HEK293 (cell line): ENCODE results near the gene CD164.

ENCODE experiments used
- CTCF ChIA-PET: fragments of 350-600 bp; formaldehyde crosslinking; extraction: SDS; loops from one replicate; lab custom pipeline; 2021; ENCODE audit warnings: antibody characterized with exemption; lab: Yijun Ruan, JAX
- POLR2A ChIA-PET: fragments of 300-600 bp; formaldehyde crosslinking; extraction: SDS; loops from one replicate; lab custom pipeline; 2020; ENCODE audit warnings: antibody characterized with exemption, inconsistent platforms; lab: Yijun Ruan, JAX
- H3K27ac ChIP-seq: fragments of 200-500 bp; sonication (Bioruptor generic); 2 replicates; pipeline ENCODE4 v1.5.1; 2014; ENCODE audit warnings: low read depth, low read length, control low read depth, inconsistent platforms; ENCODE audit errors: extremely low read depth
- H3K36me3 ChIP-seq, 2 experiments: fragments of 200-500 bp in 1 of 2; sonication (Bioruptor generic) in 1 of 2; 1 replicate in 1 of 2; 2 replicates in 1 of 2; pipeline ENCODE4 v1.5.1; 2014 to 2017; ENCODE audit warnings: inconsistent platforms in 2 of 2, low read length in 2 of 2; ENCODE audit not compliant: control insufficient read depth in 2 of 2, insufficient read depth in 1 of 2
- H3K4me1 ChIP-seq: fragments of 200-500 bp; sonication (Bioruptor generic); 2 replicates; pipeline ENCODE4 v1.5.1; 2014; ENCODE audit warnings: mild to moderate bottlenecking, low read length, inconsistent platforms; ENCODE audit not compliant: control insufficient read depth, insufficient read depth
- H3K4me3 ChIP-seq: 2 replicates; pipeline ENCODE4 v1.5.1; 2011; ENCODE audit warnings: low read depth, mild to moderate bottlenecking, control low read depth, low read length, moderate library complexity
- H3K9me3 ChIP-seq: fragments of 200-500 bp; sonication (Bioruptor generic); 2 replicates; pipeline ENCODE4 v1.5.1; 2014; ENCODE audit warnings: low read depth, low read length, inconsistent platforms; ENCODE audit not compliant: control insufficient read depth, insufficient read depth
- GLIS2 ChIP-seq: fragments of 450-650 bp; formaldehyde crosslinking; IDR thresholded peaks from 2 replicates; pipeline ENCODE4 v1.5.1; 2016; ENCODE audit warnings: missing biosample characterization, missing genetic modification characterization
- HIC1 ChIP-seq: fragments of 450-650 bp; formaldehyde crosslinking; IDR thresholded peaks from 2 replicates; pipeline ENCODE4 v1.5.1; 2016; ENCODE audit warnings: missing biosample characterization, missing genetic modification characterization
- MEIS1 ChIP-seq: sonication (generic); formaldehyde crosslinking; IDR thresholded peaks from 2 replicates; pipeline ENCODE4 v1.8.1; 2022; ENCODE audit warnings: missing genetic modification reagents, mild to moderate bottlenecking, borderline replicate concordance
- PRDM6 ChIP-seq: fragments of 450-650 bp; formaldehyde crosslinking; IDR thresholded peaks from 2 replicates; pipeline ENCODE4 v1.5.1; 2017; ENCODE audit warnings: missing biosample characterization, missing genetic modification characterization
- SALL2 ChIP-seq: fragments of 450-650 bp; formaldehyde crosslinking; IDR thresholded peaks from 2 replicates; pipeline ENCODE4 v1.5.0; 2017; ENCODE audit warnings: missing biosample characterization, mild to moderate bottlenecking, missing genetic modification characterization, borderline replicate concordance
- ZBTB11 ChIP-seq: fragments of 450-650 bp; formaldehyde crosslinking; conservative IDR thresholded peaks from 2 replicates; pipeline ENCODE4 v1.5.1; 2016; ENCODE audit warnings: low read depth, missing biosample characterization, missing genetic modification characterization
- ZNF18 ChIP-seq: fragments of 450-650 bp; formaldehyde crosslinking; IDR thresholded peaks from 2 replicates; pipeline ENCODE4 v1.5.1; 2016; ENCODE audit warnings: missing biosample characterization, missing genetic modification characterization
- ZNF221 ChIP-seq: fragments of 450-650 bp; formaldehyde crosslinking; IDR thresholded peaks from 2 replicates; pipeline ENCODE4 v1.5.1; 2017; ENCODE audit warnings: missing biosample characterization, missing genetic modification characterization, borderline replicate concordance
- ZNF274 ChIP-seq, 2 experiments: fragments of 200-500 bp in 1 of 2; fragments of 450-650 bp in 1 of 2; sonication (Bioruptor generic) in 1 of 2; formaldehyde crosslinking in 1 of 2; IDR thresholded peaks; 2 replicates each; pipeline versions ENCODE4 v1.5.1 to v1.6.1; 2014 to 2016; ENCODE audit warnings: borderline replicate concordance in 1 of 2, inconsistent platforms in 1 of 2, low read length in 1 of 2, missing biosample characterization in 1 of 2, missing genetic modification characterization in 1 of 2
- ZNF354C ChIP-seq: fragments of 450-650 bp; formaldehyde crosslinking; IDR thresholded peaks from 2 replicates; pipeline ENCODE4 v1.5.1; 2016; ENCODE audit warnings: missing biosample characterization, missing genetic modification characterization, low read depth, borderline replicate concordance
- ZNF449 ChIP-seq: fragments of 450-650 bp; formaldehyde crosslinking; IDR thresholded peaks from 2 replicates; pipeline ENCODE4 v1.5.1; 2017; ENCODE audit warnings: missing biosample characterization, mild to moderate bottlenecking, missing genetic modification characterization, moderate library complexity
- ZNF544 ChIP-seq: fragments of 450-650 bp; formaldehyde crosslinking; IDR thresholded peaks from 2 replicates; pipeline ENCODE4 v1.5.0; 2017; ENCODE audit warnings: missing biosample characterization, missing genetic modification characterization
- ZNF596 ChIP-seq: fragments of 450-650 bp; IDR thresholded peaks from 2 replicates; pipeline ENCODE4 v1.5.0; 2018; ENCODE audit warnings: missing biosample characterization, mild to moderate bottlenecking, missing genetic modification characterization, moderate library complexity
- ZNF654 ChIP-seq: fragments of 450-650 bp; formaldehyde crosslinking; IDR thresholded peaks from 2 replicates; pipeline ENCODE4 v1.5.1; 2016; ENCODE audit warnings: low read depth, missing biosample characterization, missing genetic modification characterization
- ZSCAN23 ChIP-seq: fragments of 450-650 bp; formaldehyde crosslinking; IDR thresholded peaks from 2 replicates; pipeline ENCODE4 v1.5.1; 2016; ENCODE audit warnings: missing biosample characterization, missing genetic modification characterization

CD164 gene

GRCh38 chr6:109428889-109429477 lies 46.7 kb upstream of the CD164 start (continued):
- TF ChIP-seq PRDM6 (tag by site-specific recombination), result peak; percentile 72
- TF ChIP-seq MEIS1 (CRISPR knock-in tag), result no peak
- no peak for TF ChIP-seq HIC1 (tag by site-specific recombination)
- TF ChIP-seq, all 188 proteins: peak for 19

- no peaks in the 10 kb centered on the region for H3K36me3 ChIP-seq
- TF ChIP-seq ZNF449 (tag by site-specific recombination) (no peak), ZSCAN23 (tag by site-specific recombination) (no peak), ZBTB11 (no peak), SALL2 (tag by site-specific recombination) (no peak), GLIS2 (tag by site-specific recombination) (no peak), ZNF654 (no peak), ZNF596 (tag by site-specific recombination) (no peak), ZNF354C (tag by site-specific recombination) (no peak), ZNF274 (IDR thresholded peaks at IDR 0.05; ENCODE audit: low read length) (no peak), ZNF274 (tag by site-specific recombination; IDR thresholded peaks at IDR 0.05; ENCODE audit: borderline replicate concordance) (no peak), ZNF221 (tag by site-specific recombination) (no peak), ZNF18 (tag by site-specific recombination) (no peak), ZNF544 (tag by site-specific recombination) (no peak)
- TF ChIP-seq, all 188 proteins: peak for 0
- Histone ChIP-seq H3K4me3 (no peak overlapping the region), H3K4me1 (peaks cover 7% of the 10 kb centered on the region; the same call in 1 of the 2 replicates), H3K27ac (no peak overlapping the region), H3K9me3 (no peaks in the 10 kb centered on the region)
- ChIA-PET POLR2A (interaction anchor here (0.6 to 0.7 kb wide), 2 partner anchors 42 to 645 kb away, joined by 3 to 6 read pairs; partner anchors contain the start of gene CD164), CTCF (interaction anchor here (1.3 kb wide), 1 partner anchor 15 kb away, joined by 3 read pairs; the partner anchor contains the start of genes PPIL6 and SMPD2)
Measured at GRCh38 chr6:109424946-109425345, 42.7 kb upstream of the CD164 start.
